ENCODE data around the gene CDH13.

GRCh38 chr16:82730901-82731300, 104.1 kb downstream of the CDH13 start:
- no peak for TF ChIP-seq GATA2 (IDR thresholded peaks at IDR 0.05; ENCODE audit: low read depth, low read length)
- no peak for TF ChIP-seq GATA3 (IDR thresholded peaks at IDR 0.05; ENCODE audit: low read depth, low read length)

Data from SH-SY5Y (cell line).